IPS-18a (cell line): Measurements from ENCODE around the gene ESPN.

Experiments
- H3K27ac ChIP-seq: one replicate; pipeline ENCODE4 v1.5.1; 2013; ENCODE audit warnings: low read length
- H3K27me3 ChIP-seq: one replicate; pipeline ENCODE4 v1.6.1; 2013; ENCODE audit warnings: mild to moderate bottlenecking, low read length; ENCODE audit not compliant: control insufficient read depth, insufficient read depth
- H3K36me3 ChIP-seq: one replicate; pipeline ENCODE4 v1.6.1; 2013; ENCODE audit warnings: low read depth, low read length; ENCODE audit not compliant: control insufficient read depth
- H3K4me1 ChIP-seq: one replicate; pipeline ENCODE4 v1.6.1; 2013; ENCODE audit warnings: low read depth, low read length; ENCODE audit not compliant: control insufficient read depth
- H3K4me3 ChIP-seq: one replicate; pipeline ENCODE4 v1.5.1; 2013; ENCODE audit warnings: low read length
- H3K9ac ChIP-seq: one replicate; pipeline ENCODE4 v1.6.1; 2013; ENCODE audit warnings: mild to moderate bottlenecking, low read length, moderate library complexity
- H3K9me3 ChIP-seq: one replicate; pipeline ENCODE4 v1.6.1; 2013; ENCODE audit warnings: low read depth, low read length; ENCODE audit not compliant: control insufficient read depth

The ESPN gene

GRCh38 chr1:6412896-6413295 is 11.7 kb upstream of the ESPN start:
- Histone ChIP-seq H3K27me3 (peaks cover 42% of the 10 kb centered on the region), H3K9ac (no peak overlapping the region), H3K27ac (no peak overlapping the region), H3K4me1 (peaks cover 4% of the 10 kb centered on the region), H3K9me3 (no peaks in the 10 kb centered on the region), H3K36me3 (no peaks in the 10 kb centered on the region), H3K4me3 (no peak overlapping the region)

GRCh38 chr1:6414443-6414844 is 10.1 kb upstream of the ESPN start:
- Histone ChIP-seq H3K4me1 (peaks cover 4% of the 10 kb centered on the region), H3K27me3 (peaks cover 57% of the 10 kb centered on the region), H3K36me3 (no peaks in the 10 kb centered on the region), H3K4me3 (no peak overlapping the region), H3K9ac (no peak overlapping the region), H3K9me3 (no peaks in the 10 kb centered on the region), H3K27ac (no peak overlapping the region)

- Histone ChIP-seq H3K27ac (no peak overlapping the region), H3K27me3 (peaks cover 63% of the 10 kb centered on the region), H3K4me3 (no peak overlapping the region), H3K9me3 (no peaks in the 10 kb centered on the region), H3K4me1 (peaks cover 5% of the 10 kb centered on the region), H3K36me3 (no peaks in the 10 kb centered on the region), H3K9ac (no peak overlapping the region)
These were observed 9.5 kb upstream of the ESPN start for GRCh38 chr1:6414881-6415626.

- Histone ChIP-seq H3K36me3 (no peaks in the 10 kb centered on the region), H3K4me3 (no peak overlapping the region), H3K4me1 (peaks cover 9% of the 10 kb centered on the region), H3K9ac (no peak overlapping the region), H3K27ac (no peak overlapping the region), H3K27me3 (peaks cover 75% of the 10 kb centered on the region), H3K9me3 (no peaks in the 10 kb centered on the region)
These were observed 8.3 kb upstream of the ESPN start for GRCh38 chr1:6416295-6416656.

GRCh38 chr1:6416906-6417305 is 7.7 kb upstream of the ESPN start:
- H3K27me3 ChIP-seq, result peaks cover 82% of the 10 kb centered on the region
- H3K4me3 ChIP-seq, result no peak overlapping the region
- no peaks in the 10 kb centered on the region for H3K36me3 ChIP-seq
- H3K9me3 ChIP-seq, result no peaks in the 10 kb centered on the region
- H3K9ac ChIP-seq, result no peak overlapping the region
- peaks cover 9% of the 10 kb centered on the region for H3K4me1 ChIP-seq
- no peak overlapping the region for H3K27ac ChIP-seq

GRCh38 chr1:6417961-6418667 is 6.5 kb upstream of the ESPN start:
- Histone ChIP-seq H3K27ac (no peak overlapping the region), H3K27me3 (peaks cover 90% of the 10 kb centered on the region), H3K36me3 (no peaks in the 10 kb centered on the region), H3K9me3 (no peaks in the 10 kb centered on the region), H3K4me3 (no peak overlapping the region), H3K9ac (no peak overlapping the region), H3K4me1 (peaks cover 9% of the 10 kb centered on the region)

GRCh38 chr1:6418668-6419396 is 5.7 kb upstream of the ESPN start:
- H3K27me3 ChIP-seq, result peaks cover 98% of the 10 kb centered on the region
- no peak overlapping the region for H3K27ac ChIP-seq
- peak overlapping the region; percentile 39 for H3K4me3 ChIP-seq
- H3K9me3 ChIP-seq, result no peaks in the 10 kb centered on the region
- peaks cover 9% of the 10 kb centered on the region for H3K4me1 ChIP-seq
- H3K36me3 ChIP-seq, result no peaks in the 10 kb centered on the region
- H3K9ac ChIP-seq, result no peak overlapping the region

- Histone ChIP-seq H3K27ac (no peak overlapping the region), H3K36me3 (no peaks in the 10 kb centered on the region), H3K4me3 (peak overlapping the region; percentile 39), H3K27me3 (peaks cover 100% of the 10 kb centered on the region), H3K4me1 (peaks cover 9% of the 10 kb centered on the region), H3K9ac (no peak overlapping the region), H3K9me3 (no peaks in the 10 kb centered on the region)
These were observed 5.2 kb upstream of the ESPN start for GRCh38 chr1:6419397-6419803.

- Histone ChIP-seq H3K9ac (no peak within 1 kb of the TSS), H3K4me1 (peaks cover 5% of the 10 kb centered on the region), H3K36me3 (no peaks in the 10 kb centered on the region), H3K9me3 (no peaks in the 10 kb centered on the region), H3K27ac (no peak within 1 kb of the TSS), H3K4me3 (peak within 1 kb of the TSS; percentile 39), H3K27me3 (peaks cover 100% of the 10 kb centered on the region)
These were observed 4.6 kb upstream of the ESPN start, which contains the start of gene HES2 for GRCh38 chr1:6419804-6420453. HES2 (minus strand) TSS chr1:6419919; CDS start chr1:6419820, 99 bp downstream.

GRCh38 chr1:6420454-6421042 is 4.0 kb upstream of the ESPN start:
- Histone ChIP-seq H3K27me3 (peaks cover 100% of the 10 kb centered on the region), H3K36me3 (no peaks in the 10 kb centered on the region), H3K9ac (no peak overlapping the region), H3K4me3 (peak overlapping the region; percentile 39), H3K9me3 (no peaks in the 10 kb centered on the region), H3K27ac (no peak overlapping the region), H3K4me1 (peaks cover 5% of the 10 kb centered on the region)

- peaks cover 5% of the 10 kb centered on the region for H3K4me1 ChIP-seq
These were observed 3.3 kb upstream of the ESPN start for GRCh38 chr1:6421266-6421665.

More at GRCh38 chr1:6421266-6421665, 3.3 kb upstream of the ESPN start:
- Histone ChIP-seq H3K27me3 (peaks cover 100% of the 10 kb centered on the region), H3K27ac (no peak overlapping the region), H3K36me3 (no peaks in the 10 kb centered on the region), H3K4me3 (no peak overlapping the region), H3K9ac (no peak overlapping the region), H3K9me3 (no peaks in the 10 kb centered on the region)
